GM12873 (cell line): ENCODE results near the gene RBM20.

Experiments
- CTCF ChIP-seq: IDR thresholded peaks from 2 replicates; pipeline ENCODE4 v1.5.1; 2012; ENCODE audit warnings: low read depth, mild to moderate bottlenecking, moderate library complexity, low read length, control low read depth; ENCODE audit not compliant: insufficient read depth; ENCODE audit errors: missing control alignments

Gene RBM20

GRCh38 chr10:110691139-110691538, 47.0 kb downstream of the RBM20 start:
- no peak for TF ChIP-seq CTCF

- no peak for TF ChIP-seq CTCF
These were observed 50.1 kb downstream of the RBM20 start for GRCh38 chr10:110694263-110694662.

GRCh38 chr10:110694820-110695538, 50.8 kb downstream of the RBM20 start:
- no peak for TF ChIP-seq CTCF

- no peak for TF ChIP-seq CTCF
These were observed 51.4 kb downstream of the RBM20 start for GRCh38 chr10:110695539-110695886.

- TF ChIP-seq CTCF = no peak
These were observed 52.3 kb downstream of the RBM20 start for GRCh38 chr10:110696436-110696835.

GRCh38 chr10:110698340-110698739, 54.2 kb downstream of the RBM20 start:
- no peak for TF ChIP-seq CTCF

- no peak for TF ChIP-seq CTCF
These were observed 54.7 kb downstream of the RBM20 start for GRCh38 chr10:110698782-110699201.
